ENCODE measurements around the gene CLDN7.

- TF ChIP-seq CTCF (IDR thresholded peaks at IDR 0.05) = no peak
- no peak for TF ChIP-seq ZFX (IDR thresholded peaks at IDR 0.05; ENCODE audit: borderline replicate concordance)
Measured at GRCh38 chr17:7260151-7260550, 2.1 kb downstream of the CLDN7 start.

Data from 22Rv1 (cell line).